GM23338 (cell line): ENCODE measurements around the gene ACP2.

ENCODE experiments used
- CREB1 ChIP-seq: fragments of 250-450 bp; sonication (Bioruptor Pico); IDR thresholded peaks from 2 replicates; pipeline ENCODE4 v1.5.0; 2020; ENCODE audit warnings: low read depth, mild to moderate bottlenecking, moderate library complexity
- EZH2 ChIP-seq: fragments of 200-600 bp; sonication (generic); IDR thresholded peaks from one replicate; pipeline ENCODE4 v1.8.0; 2017; ENCODE audit warnings: antibody characterized with exemption, mild to moderate bottlenecking, low read depth; ENCODE audit not compliant: unreplicated experiment
- EZH2phosphoT487 ChIP-seq: fragments of 200-600 bp; sonication (generic); IDR thresholded peaks from one replicate; pipeline ENCODE4 v1.8.1; 2018; ENCODE audit warnings: antibody characterized with exemption; ENCODE audit not compliant: unreplicated experiment
- JUNB ChIP-seq: IDR thresholded peaks from one replicate; pipeline ENCODE4 v1.6.1; 2016; ENCODE audit warnings: antibody characterized with exemption; ENCODE audit not compliant: unreplicated experiment
- NANOG ChIP-seq: IDR thresholded peaks from 2 replicates; pipeline ENCODE4 v1.6.1; 2016; ENCODE audit warnings: antibody characterized with exemption, borderline replicate concordance
- POLR2AphosphoS5 ChIP-seq: IDR thresholded peaks from 2 replicates; pipeline ENCODE4 v1.6.1; 2016; ENCODE audit warnings: antibody characterized with exemption, low read depth
- STAT1 ChIP-seq: IDR thresholded peaks from one replicate; pipeline ENCODE4 v1.6.1; 2016; ENCODE audit warnings: antibody characterized with exemption; ENCODE audit not compliant: unreplicated experiment
- ZNF114 ChIP-seq: fragments of 250-450 bp; sonication (Bioruptor Pico); IDR thresholded peaks from 2 replicates; pipeline ENCODE4 v1.5.0; 2020; ENCODE audit warnings: mild to moderate bottlenecking, moderate library complexity
- ZNF331 ChIP-seq: fragments of 250-450 bp; sonication (Bioruptor Pico); IDR thresholded peaks from 2 replicates; pipeline ENCODE4 v1.5.0; 2020; ENCODE audit warnings: low read depth, mild to moderate bottlenecking, moderate library complexity
- TF ChIP-seq, protein P1 (sequence below), 2 experiments: fragments of 200-600 bp in 1 of 2; sonication (generic) in 1 of 2; conservative IDR thresholded peaks; 2 replicates each; pipeline versions ENCODE4 v1.5.1 to v1.6.1; 2016 to 2017; ENCODE audit warnings: antibody characterized with exemption in 2 of 2, low read depth in 2 of 2, mild to moderate bottlenecking in 2 of 2, moderate library complexity in 1 of 2
- TF ChIP-seq, protein P2 (sequence below): IDR thresholded peaks from one replicate; pipeline ENCODE4 v1.6.1; 2018; ENCODE audit warnings: antibody characterized with exemption; ENCODE audit not compliant: unreplicated experiment
- TF ChIP-seq, protein P3 (sequence below): IDR thresholded peaks from 2 replicates; pipeline ENCODE4 v1.6.1; 2016; ENCODE audit warnings: antibody characterized with exemption
- TF ChIP-seq, protein P4 (sequence below): fragments of 250-450 bp; sonication (Bioruptor Pico); IDR thresholded peaks from 2 replicates; pipeline ENCODE4 v1.5.0; 2020; ENCODE audit warnings: mild to moderate bottlenecking, moderate library complexity

DNA sequence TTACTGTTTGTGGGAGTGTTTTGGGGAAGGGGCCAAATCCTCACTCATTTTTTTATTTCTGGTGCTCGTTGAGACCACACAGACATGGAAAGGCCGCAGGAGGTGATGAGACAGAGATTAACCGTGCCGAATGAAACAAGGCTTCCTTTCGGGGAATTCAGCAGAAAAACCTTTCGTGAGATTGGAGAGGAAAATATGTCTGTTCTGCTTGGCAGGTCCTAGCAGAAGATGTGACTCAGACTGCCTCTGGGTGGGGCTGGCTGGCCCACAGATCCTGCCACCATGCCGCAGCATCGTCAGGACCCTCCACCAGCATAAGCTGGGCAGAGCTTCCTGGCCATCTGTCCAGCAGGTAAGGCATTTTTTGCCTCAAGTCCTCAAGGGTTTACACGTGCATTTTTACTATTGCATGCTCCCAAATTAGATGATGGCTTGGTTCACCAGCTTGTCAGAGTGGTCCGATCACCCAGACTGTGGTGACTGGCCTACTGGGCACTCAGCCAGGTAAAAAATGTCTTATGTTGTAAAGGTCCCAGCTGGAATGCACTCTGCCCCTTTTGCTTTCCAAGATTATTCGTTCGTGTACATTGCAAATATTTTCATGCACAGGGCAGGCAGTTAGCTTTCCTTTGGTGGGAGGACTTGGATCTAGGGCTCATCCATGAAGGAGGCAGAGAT lies 32.4 kb downstream of the ACP2 start:
- TF ChIP-seq, protein P1, sequence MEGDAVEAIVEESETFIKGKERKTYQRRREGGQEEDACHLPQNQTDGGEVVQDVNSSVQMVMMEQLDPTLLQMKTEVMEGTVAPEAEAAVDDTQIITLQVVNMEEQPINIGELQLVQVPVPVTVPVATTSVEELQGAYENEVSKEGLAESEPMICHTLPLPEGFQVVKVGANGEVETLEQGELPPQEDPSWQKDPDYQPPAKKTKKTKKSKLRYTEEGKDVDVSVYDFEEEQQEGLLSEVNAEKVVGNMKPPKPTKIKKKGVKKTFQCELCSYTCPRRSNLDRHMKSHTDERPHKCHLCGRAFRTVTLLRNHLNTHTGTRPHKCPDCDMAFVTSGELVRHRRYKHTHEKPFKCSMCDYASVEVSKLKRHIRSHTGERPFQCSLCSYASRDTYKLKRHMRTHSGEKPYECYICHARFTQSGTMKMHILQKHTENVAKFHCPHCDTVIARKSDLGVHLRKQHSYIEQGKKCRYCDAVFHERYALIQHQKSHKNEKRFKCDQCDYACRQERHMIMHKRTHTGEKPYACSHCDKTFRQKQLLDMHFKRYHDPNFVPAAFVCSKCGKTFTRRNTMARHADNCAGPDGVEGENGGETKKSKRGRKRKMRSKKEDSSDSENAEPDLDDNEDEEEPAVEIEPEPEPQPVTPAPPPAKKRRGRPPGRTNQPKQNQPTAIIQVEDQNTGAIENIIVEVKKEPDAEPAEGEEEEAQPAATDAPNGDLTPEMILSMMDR (conservative IDR thresholded peaks at IDR 0.05; ENCODE audit: low read depth in 2 of 2): peak in 1 of 2 experiments; percentile 31; a peak in 1 of 4 replicates
- TF ChIP-seq EZH2 (no peak), POLR2AphosphoS5 (0 out of 2 replicates have a peak, but pooled peaks have one; percentile 20), EZH2phosphoT487 (no peak), JUNB (no peak), ZNF114 (CRISPR knock-in tag) (no peak), CREB1 (no peak), STAT1 (no peak), ZNF331 (no peak), NANOG (no peak)
- TF ChIP-seq, protein P2, sequence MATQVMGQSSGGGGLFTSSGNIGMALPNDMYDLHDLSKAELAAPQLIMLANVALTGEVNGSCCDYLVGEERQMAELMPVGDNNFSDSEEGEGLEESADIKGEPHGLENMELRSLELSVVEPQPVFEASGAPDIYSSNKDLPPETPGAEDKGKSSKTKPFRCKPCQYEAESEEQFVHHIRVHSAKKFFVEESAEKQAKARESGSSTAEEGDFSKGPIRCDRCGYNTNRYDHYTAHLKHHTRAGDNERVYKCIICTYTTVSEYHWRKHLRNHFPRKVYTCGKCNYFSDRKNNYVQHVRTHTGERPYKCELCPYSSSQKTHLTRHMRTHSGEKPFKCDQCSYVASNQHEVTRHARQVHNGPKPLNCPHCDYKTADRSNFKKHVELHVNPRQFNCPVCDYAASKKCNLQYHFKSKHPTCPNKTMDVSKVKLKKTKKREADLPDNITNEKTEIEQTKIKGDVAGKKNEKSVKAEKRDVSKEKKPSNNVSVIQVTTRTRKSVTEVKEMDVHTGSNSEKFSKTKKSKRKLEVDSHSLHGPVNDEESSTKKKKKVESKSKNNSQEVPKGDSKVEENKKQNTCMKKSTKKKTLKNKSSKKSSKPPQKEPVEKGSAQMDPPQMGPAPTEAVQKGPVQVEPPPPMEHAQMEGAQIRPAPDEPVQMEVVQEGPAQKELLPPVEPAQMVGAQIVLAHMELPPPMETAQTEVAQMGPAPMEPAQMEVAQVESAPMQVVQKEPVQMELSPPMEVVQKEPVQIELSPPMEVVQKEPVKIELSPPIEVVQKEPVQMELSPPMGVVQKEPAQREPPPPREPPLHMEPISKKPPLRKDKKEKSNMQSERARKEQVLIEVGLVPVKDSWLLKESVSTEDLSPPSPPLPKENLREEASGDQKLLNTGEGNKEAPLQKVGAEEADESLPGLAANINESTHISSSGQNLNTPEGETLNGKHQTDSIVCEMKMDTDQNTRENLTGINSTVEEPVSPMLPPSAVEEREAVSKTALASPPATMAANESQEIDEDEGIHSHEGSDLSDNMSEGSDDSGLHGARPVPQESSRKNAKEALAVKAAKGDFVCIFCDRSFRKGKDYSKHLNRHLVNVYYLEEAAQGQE: no peak
- TF ChIP-seq, protein P3, sequence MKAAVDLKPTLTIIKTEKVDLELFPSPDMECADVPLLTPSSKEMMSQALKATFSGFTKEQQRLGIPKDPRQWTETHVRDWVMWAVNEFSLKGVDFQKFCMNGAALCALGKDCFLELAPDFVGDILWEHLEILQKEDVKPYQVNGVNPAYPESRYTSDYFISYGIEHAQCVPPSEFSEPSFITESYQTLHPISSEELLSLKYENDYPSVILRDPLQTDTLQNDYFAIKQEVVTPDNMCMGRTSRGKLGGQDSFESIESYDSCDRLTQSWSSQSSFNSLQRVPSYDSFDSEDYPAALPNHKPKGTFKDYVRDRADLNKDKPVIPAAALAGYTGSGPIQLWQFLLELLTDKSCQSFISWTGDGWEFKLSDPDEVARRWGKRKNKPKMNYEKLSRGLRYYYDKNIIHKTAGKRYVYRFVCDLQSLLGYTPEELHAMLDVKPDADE: no peak
- TF ChIP-seq, protein P4, sequence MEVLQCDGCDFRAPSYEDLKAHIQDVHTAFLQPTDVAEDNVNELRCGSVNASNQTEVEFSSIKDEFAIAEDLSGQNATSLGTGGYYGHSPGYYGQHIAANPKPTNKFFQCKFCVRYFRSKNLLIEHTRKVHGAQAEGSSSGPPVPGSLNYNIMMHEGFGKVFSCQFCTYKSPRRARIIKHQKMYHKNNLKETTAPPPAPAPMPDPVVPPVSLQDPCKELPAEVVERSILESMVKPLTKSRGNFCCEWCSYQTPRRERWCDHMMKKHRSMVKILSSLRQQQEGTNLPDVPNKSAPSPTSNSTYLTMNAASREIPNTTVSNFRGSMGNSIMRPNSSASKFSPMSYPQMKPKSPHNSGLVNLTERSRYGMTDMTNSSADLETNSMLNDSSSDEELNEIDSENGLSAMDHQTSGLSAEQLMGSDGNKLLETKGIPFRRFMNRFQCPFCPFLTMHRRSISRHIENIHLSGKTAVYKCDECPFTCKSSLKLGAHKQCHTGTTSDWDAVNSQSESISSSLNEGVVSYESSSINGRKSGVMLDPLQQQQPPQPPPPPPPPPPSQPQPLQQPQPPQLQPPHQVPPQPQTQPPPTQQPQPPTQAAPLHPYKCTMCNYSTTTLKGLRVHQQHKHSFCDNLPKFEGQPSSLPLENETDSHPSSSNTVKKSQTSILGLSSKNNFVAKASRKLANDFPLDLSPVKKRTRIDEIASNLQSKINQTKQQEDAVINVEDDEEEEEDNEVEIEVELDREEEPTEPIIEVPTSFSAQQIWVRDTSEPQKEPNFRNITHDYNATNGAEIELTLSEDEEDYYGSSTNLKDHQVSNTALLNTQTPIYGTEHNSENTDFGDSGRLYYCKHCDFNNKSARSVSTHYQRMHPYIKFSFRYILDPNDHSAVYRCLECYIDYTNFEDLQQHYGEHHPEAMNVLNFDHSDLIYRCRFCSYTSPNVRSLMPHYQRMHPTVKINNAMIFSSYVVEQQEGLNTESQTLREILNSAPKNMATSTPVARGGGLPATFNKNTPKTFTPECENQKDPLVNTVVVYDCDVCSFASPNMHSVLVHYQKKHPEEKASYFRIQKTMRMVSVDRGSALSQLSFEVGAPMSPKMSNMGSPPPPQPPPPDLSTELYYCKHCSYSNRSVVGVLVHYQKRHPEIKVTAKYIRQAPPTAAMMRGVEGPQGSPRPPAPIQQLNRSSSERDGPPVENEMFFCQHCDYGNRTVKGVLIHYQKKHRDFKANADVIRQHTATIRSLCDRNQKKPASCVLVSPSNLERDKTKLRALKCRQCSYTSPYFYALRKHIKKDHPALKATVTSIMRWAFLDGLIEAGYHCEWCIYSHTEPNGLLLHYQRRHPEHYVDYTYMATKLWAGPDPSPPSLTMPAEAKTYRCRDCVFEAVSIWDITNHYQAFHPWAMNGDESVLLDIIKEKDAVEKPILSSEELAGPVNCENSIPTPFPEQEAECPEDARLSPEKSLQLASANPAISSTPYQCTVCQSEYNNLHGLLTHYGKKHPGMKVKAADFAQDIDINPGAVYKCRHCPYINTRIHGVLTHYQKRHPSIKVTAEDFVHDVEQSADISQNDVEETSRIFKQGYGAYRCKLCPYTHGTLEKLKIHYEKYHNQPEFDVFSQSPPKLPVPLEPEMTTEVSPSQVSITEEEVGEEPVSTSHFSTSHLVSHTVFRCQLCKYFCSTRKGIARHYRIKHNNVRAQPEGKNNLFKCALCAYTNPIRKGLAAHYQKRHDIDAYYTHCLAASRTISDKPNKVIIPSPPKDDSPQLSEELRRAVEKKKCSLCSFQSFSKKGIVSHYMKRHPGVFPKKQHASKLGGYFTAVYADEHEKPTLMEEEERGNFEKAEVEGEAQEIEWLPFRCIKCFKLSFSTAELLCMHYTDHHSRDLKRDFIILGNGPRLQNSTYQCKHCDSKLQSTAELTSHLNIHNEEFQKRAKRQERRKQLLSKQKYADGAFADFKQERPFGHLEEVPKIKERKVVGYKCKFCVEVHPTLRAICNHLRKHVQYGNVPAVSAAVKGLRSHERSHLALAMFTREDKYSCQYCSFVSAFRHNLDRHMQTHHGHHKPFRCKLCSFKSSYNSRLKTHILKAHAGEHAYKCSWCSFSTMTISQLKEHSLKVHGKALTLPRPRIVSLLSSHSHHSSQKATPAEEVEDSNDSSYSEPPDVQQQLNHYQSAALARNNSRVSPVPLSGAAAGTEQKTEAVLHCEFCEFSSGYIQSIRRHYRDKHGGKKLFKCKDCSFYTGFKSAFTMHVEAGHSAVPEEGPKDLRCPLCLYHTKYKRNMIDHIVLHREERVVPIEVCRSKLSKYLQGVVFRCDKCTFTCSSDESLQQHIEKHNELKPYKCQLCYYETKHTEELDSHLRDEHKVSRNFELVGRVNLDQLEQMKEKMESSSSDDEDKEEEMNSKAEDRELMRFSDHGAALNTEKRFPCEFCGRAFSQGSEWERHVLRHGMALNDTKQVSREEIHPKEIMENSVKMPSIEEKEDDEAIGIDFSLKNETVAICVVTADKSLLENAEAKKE (CRISPR knock-in tag): no peak
